Loucy (cell line): ENCODE data around the gene ABHD17A.

ENCODE experiments used
- EZH2phosphoT487 ChIP-seq: fragments of 200-600 bp; IDR thresholded peaks from 2 replicates; pipeline ENCODE4 v1.6.1; 2018; ENCODE audit warnings: antibody characterized with exemption, mild to moderate bottlenecking, moderate library complexity, borderline replicate concordance
- TF ChIP-seq, protein P1 (sequence below): fragments of 200-600 bp; sonication (generic); conservative IDR thresholded peaks from 2 replicates; pipeline ENCODE4 v1.5.1; 2014; ENCODE audit warnings: mild to moderate bottlenecking, antibody characterized with exemption, low read length

DNA sequence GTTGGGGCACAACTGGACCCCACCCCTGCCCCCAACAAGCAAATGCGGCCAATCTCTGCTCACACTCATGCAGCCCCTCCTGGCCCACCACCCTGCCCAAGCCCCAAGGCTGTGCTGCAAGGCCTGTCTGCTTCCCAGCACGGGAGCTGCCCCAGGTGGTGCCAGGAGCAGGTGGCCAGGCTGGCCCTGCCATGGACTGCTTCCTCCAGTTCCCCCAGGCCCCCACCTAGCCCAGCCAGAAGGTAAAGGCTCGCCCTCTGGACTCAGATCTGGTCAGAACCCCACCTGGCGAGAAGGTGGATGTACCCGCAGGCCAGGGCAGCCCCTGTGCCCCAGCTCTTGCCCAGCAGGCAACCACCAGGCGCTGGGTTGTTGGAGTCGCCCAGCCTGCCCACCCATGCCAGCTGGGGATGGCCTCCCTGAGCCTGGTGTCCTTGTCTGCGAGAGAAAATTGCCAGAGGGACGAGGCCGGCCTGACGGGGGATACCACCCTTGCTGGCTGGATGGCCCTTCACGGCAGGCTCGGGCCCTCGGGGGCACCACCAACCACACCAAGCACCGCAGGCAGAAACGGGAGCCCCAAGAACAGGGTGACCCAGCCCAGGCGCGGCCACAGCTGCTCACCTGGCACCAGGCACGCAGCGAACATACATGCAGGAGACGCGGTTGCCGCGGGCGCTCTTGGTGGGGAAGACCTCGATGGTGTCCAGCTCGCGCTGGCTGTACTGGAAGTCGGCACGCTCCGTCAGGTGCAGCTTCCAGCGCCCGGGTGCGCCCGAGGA is 4.5 kb downstream of the ABHD17A start:
- TF ChIP-seq, protein P1, sequence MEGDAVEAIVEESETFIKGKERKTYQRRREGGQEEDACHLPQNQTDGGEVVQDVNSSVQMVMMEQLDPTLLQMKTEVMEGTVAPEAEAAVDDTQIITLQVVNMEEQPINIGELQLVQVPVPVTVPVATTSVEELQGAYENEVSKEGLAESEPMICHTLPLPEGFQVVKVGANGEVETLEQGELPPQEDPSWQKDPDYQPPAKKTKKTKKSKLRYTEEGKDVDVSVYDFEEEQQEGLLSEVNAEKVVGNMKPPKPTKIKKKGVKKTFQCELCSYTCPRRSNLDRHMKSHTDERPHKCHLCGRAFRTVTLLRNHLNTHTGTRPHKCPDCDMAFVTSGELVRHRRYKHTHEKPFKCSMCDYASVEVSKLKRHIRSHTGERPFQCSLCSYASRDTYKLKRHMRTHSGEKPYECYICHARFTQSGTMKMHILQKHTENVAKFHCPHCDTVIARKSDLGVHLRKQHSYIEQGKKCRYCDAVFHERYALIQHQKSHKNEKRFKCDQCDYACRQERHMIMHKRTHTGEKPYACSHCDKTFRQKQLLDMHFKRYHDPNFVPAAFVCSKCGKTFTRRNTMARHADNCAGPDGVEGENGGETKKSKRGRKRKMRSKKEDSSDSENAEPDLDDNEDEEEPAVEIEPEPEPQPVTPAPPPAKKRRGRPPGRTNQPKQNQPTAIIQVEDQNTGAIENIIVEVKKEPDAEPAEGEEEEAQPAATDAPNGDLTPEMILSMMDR = no peak
- TF ChIP-seq EZH2phosphoT487 = no peak
